ENCODE results near the gene TMEM139.

- TF ChIP-seq CTCF (IDR thresholded peaks at IDR 0.05) (no peak), POLR2A (IDR thresholded peaks at IDR 0.05) (no peak)
These were observed 5.3 kb upstream of the TMEM139 start for GRCh38 chr7:143279186-143280098.
